Gastroesophageal sphincter (tissue), 3 donors: Measurements from ENCODE around the gene ADAD2.

Source experiments
- CTCF ChIP-seq, 4 experiments: fragments of 200-600 bp in 2 of 4; fragments of 450-650 bp in 2 of 4; sonication (generic) in 1 of 4; IDR thresholded peaks; one replicate each; pipeline ENCODE4 v1.5.1; 2017 to 2019; ENCODE audit warnings: antibody characterized with exemption in 4 of 4, mild to moderate bottlenecking in 2 of 4, moderate library complexity in 2 of 4
- POLR2AphosphoS5 ChIP-seq: sonication (generic); formaldehyde crosslinking; IDR thresholded peaks from one replicate; pipeline ENCODE4 v1.6.1; 2017; ENCODE audit warnings: antibody characterized with exemption

GRCh38 chr16:84169765-84170310 is 21.1 kb upstream of the ADAD2 start:
- no peak for TF ChIP-seq POLR2AphosphoS5
- no peak for TF ChIP-seq CTCF (IDR thresholded peaks at IDR 0.05)
